MCF 10A (cell line): ENCODE measurements around the gene EHD1. TPM values are rescaled to one million over a fixed set of nuclear protein-coding genes. Genes with fewer than 3 reads are reported as not detected.

Experiments
- BruUV-seq: library from RNA; stranded (reverse); fragments of 400-500 nt; replicated peaks from 2 replicates; lab custom pipeline; 2021; lab: Mats Ljungman, UMichigan
- CTCF ChIA-PET: fragments of 300-600 bp; sonication (Branson Sonifier 250); formaldehyde crosslinking; extraction: SDS; loops from one replicate; lab custom pipeline; 2021; ENCODE audit warnings: antibody characterized with exemption, inconsistent platforms; lab: Yijun Ruan, JAX
- POLR2A ChIA-PET: fragments of 300-600, 350-650 bp; sonication (Branson Sonifier 250); formaldehyde crosslinking; extraction: SDS; loops from one replicate; lab custom pipeline; 2020; ENCODE audit warnings: antibody characterized with exemption, inconsistent platforms; lab: Yijun Ruan, JAX
- DNase-seq: peaks from one replicate; pipeline ENCODE4 v3.0.0-alpha.2; 2018; ENCODE audit not compliant: unreplicated experiment
- H3K27ac Mint-ChIP-seq: one replicate; pipeline ENCODE4 v1.8.0; 2022; ENCODE audit warnings: mild to moderate bottlenecking, low read depth, mixed read lengths; ENCODE audit not compliant: unreplicated experiment
- H3K27me3 Mint-ChIP-seq: one replicate; pipeline ENCODE4 v1.8.0; 2022; ENCODE audit warnings: mixed read lengths; ENCODE audit not compliant: insufficient read depth, unreplicated experiment
- H3K36me3 Mint-ChIP-seq: one replicate; pipeline ENCODE4 v1.8.0; 2022; ENCODE audit warnings: mild to moderate bottlenecking, moderate library complexity, mixed read lengths; ENCODE audit not compliant: insufficient read depth, unreplicated experiment
- H3K4me1 Mint-ChIP-seq: one replicate; pipeline ENCODE4 v1.8.0; 2022; ENCODE audit warnings: mixed read lengths; ENCODE audit not compliant: insufficient read depth, unreplicated experiment
- H3K4me3 Mint-ChIP-seq: one replicate; pipeline ENCODE4 v1.8.0; 2022; ENCODE audit warnings: mild to moderate bottlenecking, moderate library complexity, mixed read lengths; ENCODE audit not compliant: unreplicated experiment
- H3K9me3 Mint-ChIP-seq: one replicate; pipeline ENCODE4 v1.8.0; 2022; ENCODE audit warnings: mixed read lengths; ENCODE audit not compliant: unreplicated experiment
- CTCF ChIP-seq: fragments of 200-600 bp; IDR thresholded peaks from one replicate; pipeline ENCODE4 v1.8.0; 2022; ENCODE audit warnings: antibody characterized with exemption, mild to moderate bottlenecking; ENCODE audit not compliant: unreplicated experiment
- intact Hi-C: fragments of 100-400 bp; cut with micrococcal nuclease; formaldehyde crosslinking; loops from 2 replicates; pipeline ENCODE4 v1.14.1; 2022
- total RNA-seq: library from RNA; stranded (reverse); gene quantifications from 2 replicates; pipeline ENCODE4 v1.2.3, GENCODE V29; 2022

Gene EHD1
- total RNA-seq, 1 experiment from 2014 or later: 80.6 TPM

GRCh38 chr11:64854157-64854533 lies 24.3 kb downstream of the EHD1 start:
- peaks cover 28% of the 10 kb centered on the region for H3K4me1 Mint-ChIP-seq
- BruUV-seq: no TSS peak
- H3K27me3 Mint-ChIP-seq: no peaks in the 10 kb centered on the region
- peak overlapping the region; percentile 54 for H3K4me3 Mint-ChIP-seq
- DNase-seq: no peak
- intact Hi-C loops: loop anchor here (2.0 kb wide), 1 partner anchor 71 kb away; the partner anchor contains the start of gene PPP2R5B
- no peak for TF ChIP-seq CTCF
- CTCF ChIA-PET: interaction anchor here (0.6 to 15.7 kb wide), 4 partner anchors 25 to 39 kb away, joined by 3 to 286 read pairs (median 4); partner anchors contain the start of gene EHD1
- peaks cover 23% of the 10 kb centered on the region for H3K36me3 Mint-ChIP-seq
- no peak overlapping the region for H3K27ac Mint-ChIP-seq
- H3K9me3 Mint-ChIP-seq: no peaks in the 10 kb centered on the region
- POLR2A ChIA-PET: interaction anchor here (0.5 to 7.8 kb wide), 5 partner anchors 10 to 219 kb away, joined by 4 to 79 read pairs (median 5); partner anchors contain the start of genes CDC42BPG and EHD1

DNA sequence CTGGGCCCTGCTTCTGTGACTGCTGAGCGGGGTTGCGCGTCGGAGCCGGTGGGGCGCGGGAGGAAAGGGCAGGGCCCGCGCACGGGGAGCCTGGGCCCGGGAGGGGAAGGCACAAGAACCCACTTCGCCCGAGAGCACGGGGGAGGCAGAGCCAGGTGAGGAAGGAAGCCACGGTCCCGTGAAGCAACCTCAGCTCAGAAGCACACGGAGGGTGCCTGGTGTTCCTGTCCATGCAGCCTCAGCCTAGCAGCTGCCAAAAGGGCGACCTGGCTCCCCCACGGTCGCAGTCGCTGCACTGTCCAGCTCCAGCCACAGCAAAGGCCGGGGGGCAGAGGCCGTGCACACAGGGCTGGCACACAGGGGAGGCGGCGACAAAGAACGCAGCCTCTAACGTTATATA lies 24.7 kb downstream of the EHD1 start:
- ChIA-PET CTCF (interaction anchor here (0.6 to 15.7 kb wide), 5 partner anchors 24 to 40 kb away, joined by 3 to 286 read pairs (median 3); partner anchors contain the start of gene EHD1), POLR2A (interaction anchor here (0.5 to 7.8 kb wide), 2 partner anchors 23 to 219 kb away, joined by 5 to 79 read pairs; partner anchors contain the start of gene EHD1)
- peak overlapping the region; percentile 70 for H3K27ac Mint-ChIP-seq
- no TSS peak for BruUV-seq
- peaks cover 23% of the 10 kb centered on the region for H3K36me3 Mint-ChIP-seq
- intact Hi-C loops: loop anchor here (2.0 kb wide), 1 partner anchor 71 kb away; the partner anchor contains the start of gene PPP2R5B
- no peak for DNase-seq
- H3K27me3 Mint-ChIP-seq: no peaks in the 10 kb centered on the region
- H3K9me3 Mint-ChIP-seq: no peaks in the 10 kb centered on the region
- no peak overlapping the region for H3K4me3 Mint-ChIP-seq
- TF ChIP-seq CTCF: no peak
- peaks cover 28% of the 10 kb centered on the region for H3K4me1 Mint-ChIP-seq

GRCh38 chr11:64852804-64853509 lies 25.5 kb downstream of the EHD1 start:
- no peak for DNase-seq
- H3K36me3 Mint-ChIP-seq: peaks cover 23% of the 10 kb centered on the region
- POLR2A ChIA-PET: interaction anchor here (1.0 to 7.8 kb wide), 2 partner anchors 24 to 188 kb away, joined by 3 to 79 read pairs; partner anchors contain the start of genes EHD1 and SAC3D1
- no peak for TF ChIP-seq CTCF
- CTCF ChIA-PET: interaction anchor here (0.5 to 15.7 kb wide), 4 partner anchors 24 to 49 kb away, joined by 3 to 286 read pairs (median 5); partner anchors contain the start of gene EHD1
- no peaks in the 10 kb centered on the region for H3K27me3 Mint-ChIP-seq
- TSS peak; percentile 23 for BruUV-seq
- H3K9me3 Mint-ChIP-seq: no peaks in the 10 kb centered on the region
- H3K4me1 Mint-ChIP-seq: peaks cover 34% of the 10 kb centered on the region
- intact Hi-C loops: no loop called here
- peak overlapping the region; percentile 70 for H3K27ac Mint-ChIP-seq
- H3K4me3 Mint-ChIP-seq: no peak overlapping the region

GRCh38 chr11:64851831-64852351 lies 26.5 kb downstream of the EHD1 start:
- Mint-ChIP-seq H3K36me3 (peaks cover 23% of the 10 kb centered on the region), H3K27ac (no peak overlapping the region), H3K4me3 (no peak overlapping the region), H3K4me1 (peaks cover 40% of the 10 kb centered on the region), H3K27me3 (no peaks in the 10 kb centered on the region), H3K9me3 (no peaks in the 10 kb centered on the region)
- DNase-seq: no peak
- intact Hi-C loops: no loop called here
- ChIA-PET CTCF (interaction anchor here (0.6 to 15.7 kb wide), 4 partner anchors 30 to 257 kb away, joined by 3 to 286 read pairs (median 5); partner anchors contain the start of gene EHD1), POLR2A (interaction anchor here (1.6 kb wide), 1 partner anchor 26 kb away, joined by 6 read pairs; the partner anchor contains the start of gene EHD1)
- no TSS peak for BruUV-seq
- TF ChIP-seq CTCF: no peak
